Panc1 (cell line): Measurements from ENCODE around the gene ZNF226. TPM values are rescaled to one million over a fixed set of nuclear protein-coding genes. Genes with fewer than 3 reads are reported as not detected.

Source experiments
- ATAC-seq: fragments of 200-7000 bp; cut with Tn5 transposase; 2 replicates; pipeline ENCODE4 v1.9.1; 2020; ENCODE audit warnings: mild to moderate bottlenecking, moderate library complexity
- BruUV-seq: library from RNA; stranded (reverse); fragments of 400-500 nt; replicated peaks from 2 replicates; lab custom pipeline; 2021; lab: Mats Ljungman, UMichigan
- CTCF ChIA-PET: fragments of 300-600 bp; sonication (Branson Sonifier 250); formaldehyde crosslinking; loops from one replicate; lab custom pipeline; 2022; ENCODE audit warnings: antibody characterized with exemption; lab: Charles Lee
- POLR2A ChIA-PET: fragments of 300-600 bp; sonication (Branson Sonifier 250); formaldehyde crosslinking; loops from one replicate; lab custom pipeline; 2022; ENCODE audit warnings: antibody characterized with exemption; lab: Charles Lee
- DNase-seq: peaks from one replicate; pipeline ENCODE4 v3.0.0-alpha.2; 2010; ENCODE audit warnings: low read depth, low spot score
- H3K27ac ChIP-seq: 2 replicates; pipeline ENCODE4 v1.5.1; 2011; ENCODE audit warnings: mild to moderate bottlenecking, low read length, inconsistent platforms
- H3K27me3 ChIP-seq: fragments of 200-500 bp; sonication (Bioruptor generic); 2 replicates; pipeline ENCODE4 v1.6.0; 2014; ENCODE audit warnings: low read length, inconsistent platforms; ENCODE audit not compliant: control insufficient read depth, insufficient read depth
- H3K36me3 ChIP-seq: fragments of 200-500 bp; sonication (Bioruptor generic); 2 replicates; pipeline ENCODE4 v1.5.1; 2014; ENCODE audit warnings: inconsistent platforms, mild to moderate bottlenecking, low read length, moderate library complexity; ENCODE audit not compliant: control insufficient read depth, insufficient read depth
- H3K4me1 ChIP-seq: 2 replicates; pipeline ENCODE4 v1.5.1; 2011; ENCODE audit warnings: inconsistent platforms, mild to moderate bottlenecking, low read length, moderate library complexity; ENCODE audit not compliant: control insufficient read depth, insufficient read depth
- H3K4me3 ChIP-seq, 2 experiments: 2 replicates each; pipeline ENCODE4 v1.5.1; 2011 to 2012; ENCODE audit warnings: low read depth in 2 of 2, low read length in 2 of 2, mild to moderate bottlenecking in 2 of 2, inconsistent platforms in 1 of 2, moderate library complexity in 1 of 2
- H3K9me3 ChIP-seq: fragments of 200-500 bp; sonication (Bioruptor generic); 2 replicates; pipeline ENCODE4 v1.5.1; 2014; ENCODE audit warnings: low read depth, mild to moderate bottlenecking, inconsistent platforms, low read length, moderate library complexity; ENCODE audit not compliant: control insufficient read depth, insufficient read depth
- CTCF ChIP-seq: fragments of 450-650 bp; IDR thresholded peaks from 2 replicates; pipeline ENCODE4 v1.5.1; 2017; ENCODE audit warnings: mild to moderate bottlenecking
- POLR2AphosphoS5 ChIP-seq: IDR thresholded peaks from 2 replicates; pipeline ENCODE4 v1.6.1; 2012; ENCODE audit warnings: mild to moderate bottlenecking, low read depth, low read length, moderate library complexity
- REST ChIP-seq, 2 experiments: IDR thresholded peaks; 2 replicates each; pipeline ENCODE4 v1.6.1; 2011 to 2012; ENCODE audit warnings: low read depth in 2 of 2, control low read depth in 1 of 2, low read length in 1 of 2, mild to moderate bottlenecking in 1 of 2, moderate library complexity in 1 of 2; ENCODE audit not compliant: insufficient read depth in 1 of 2
- SIN3A ChIP-seq: IDR thresholded peaks from 2 replicates; pipeline ENCODE4 v1.6.1; 2012; ENCODE audit warnings: low read depth, mild to moderate bottlenecking, low read length, moderate library complexity, borderline replicate concordance; ENCODE audit not compliant: insufficient read depth
- TCF7L2 ChIP-seq: IDR thresholded peaks from 2 replicates; pipeline ENCODE4 v1.6.1; 2011; ENCODE audit warnings: mild to moderate bottlenecking, low read depth, low read length, inconsistent platforms
- in situ Hi-C: cut with HindIII; loops from 2 replicates; pipeline ENCODE4 v1.10.0; 2016; ENCODE audit warnings: low sequenced_read_pairs, low pct_unique_long_range_greater_than_20kb
- intact Hi-C: fragments of 100-400 bp; cut with micrococcal nuclease; formaldehyde crosslinking; loops from one replicate; pipeline ENCODE4 v1.10.0; 2022; ENCODE audit not compliant: unreplicated experiment
- total RNA-seq: library from RNA; stranded (reverse); gene quantifications from one replicate; pipeline ENCODE4 v1.2.1, GENCODE V29; 2021; ENCODE audit not compliant: unreplicated experiment

The ZNF226 gene
- total RNA-seq, 1 experiment from 2014 or later, result 21.7 TPM

DNA sequence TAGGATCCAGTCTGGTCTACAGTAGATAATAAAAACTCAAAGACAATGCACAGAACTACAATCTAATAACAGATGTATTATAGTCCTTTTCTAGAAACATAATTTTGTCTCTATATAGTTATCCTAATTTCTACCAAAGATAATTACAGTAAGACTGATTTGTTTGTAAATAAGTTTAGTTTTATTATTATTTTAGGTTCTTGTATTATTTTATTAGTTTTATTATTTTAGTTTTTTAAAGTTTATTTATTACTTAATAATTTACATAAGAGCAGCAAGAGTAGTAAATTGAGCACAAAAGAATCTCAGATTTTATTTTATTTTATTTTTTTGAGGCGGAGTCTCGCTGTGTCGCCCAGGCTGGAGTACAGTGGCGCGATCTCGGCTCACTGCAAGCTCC is 25.1 kb downstream of the ZNF226 start:
- no peaks in the 10 kb centered on the region for H3K9me3 ChIP-seq
- DNase-seq (no peak), ATAC-seq (no peak)
- intact Hi-C loops, result no loop called here
- no peaks in the 10 kb centered on the region; the same call in 1 of the 2 replicates for H3K36me3 ChIP-seq
- H3K4me1 ChIP-seq, result no peaks in the 10 kb centered on the region
- no peak overlapping the region for H3K4me3 ChIP-seq
- no peaks in the 10 kb centered on the region for H3K27me3 ChIP-seq
- POLR2A ChIA-PET, result no interaction called here
- no peak overlapping the region for H3K27ac ChIP-seq
- in situ Hi-C loops, result no loop called here
- CTCF ChIA-PET, result no interaction called here
- no TSS peak for BruUV-seq
- TF ChIP-seq REST (IDR thresholded peaks at IDR 0.05; ENCODE audit: insufficient read depth in 1 of 2, low read depth in 2 of 2, low read length in 1 of 2) (no peak), SIN3A (no peak), CTCF (no peak), POLR2AphosphoS5 (no peak), TCF7L2 (no peak)

DNA sequence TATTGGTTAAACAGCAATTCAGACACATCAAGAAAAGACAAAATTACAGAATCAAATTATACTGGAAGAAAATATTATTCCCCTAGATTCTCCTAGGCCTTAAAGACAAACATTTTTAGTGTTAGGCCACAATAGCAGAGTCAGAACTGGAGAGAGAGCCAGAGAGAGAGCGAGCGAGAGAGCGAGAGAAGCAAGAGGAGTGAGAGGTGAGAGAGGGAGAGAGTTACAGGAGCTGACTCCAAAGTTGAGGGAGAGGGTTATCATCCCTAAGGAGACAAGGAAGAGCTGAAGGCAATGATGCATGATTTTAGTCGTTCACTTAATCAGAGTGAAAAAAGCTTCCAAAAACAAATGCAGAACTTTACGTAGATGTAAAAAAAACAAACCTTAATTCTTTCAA is 27.2 kb downstream of the ZNF226 start:
- in situ Hi-C loops, result no loop called here
- DNase-seq, result no peak
- BruUV-seq, result no TSS peak
- ChIA-PET POLR2A (no interaction called here), CTCF (no interaction called here)
- H3K9me3 ChIP-seq, result no peaks in the 10 kb centered on the region
- ATAC-seq, result no peak
- H3K4me1 ChIP-seq, result no peaks in the 10 kb centered on the region
- H3K4me3 ChIP-seq, result no peak overlapping the region
- no peaks in the 10 kb centered on the region; the same call in 1 of the 2 replicates for H3K36me3 ChIP-seq
- TF ChIP-seq REST (IDR thresholded peaks at IDR 0.05; ENCODE audit: insufficient read depth in 1 of 2, low read depth in 2 of 2, low read length in 1 of 2) (no peak), TCF7L2 (no peak), SIN3A (no peak), POLR2AphosphoS5 (no peak), CTCF (no peak)
- no peaks in the 10 kb centered on the region for H3K27me3 ChIP-seq
- intact Hi-C loops, result no loop called here
- no peak overlapping the region for H3K27ac ChIP-seq
